Measurements from ENCODE around the gene RBMS1. TPM values are rescaled to one million over a fixed set of nuclear protein-coding genes. Genes with fewer than 3 reads are reported as not detected.

The RBMS1 gene
- total RNA-seq, 1 donor from 2014 or later: 148 TPM

GRCh38 chr2:160258492-160258805 is 235.2 kb downstream of the RBMS1 start:
- Histone ChIP-seq H2AFZ (ENCODE audit: low read depth, low read length) (no peak overlapping the region), H4K20me1 (ENCODE audit: insufficient read depth, low read length) (no peaks in the 10 kb centered on the region), H3K79me2 (ENCODE audit: insufficient read depth, low read length) (no peaks in the 10 kb centered on the region), H3K4me2 (ENCODE audit: low read length) (no peak overlapping the region), H3K27me3 (ENCODE audit: insufficient read depth, low read length) (no peaks in the 10 kb centered on the region), H3K27ac (ENCODE audit: low read depth, low read length) (no peak overlapping the region), H3K4me3 (ENCODE audit: insufficient read depth, low read depth, low read length) (no peak overlapping the region), H3K36me3 (ENCODE audit: insufficient read depth, low read length) (no peaks in the 10 kb centered on the region), H3K4me1 (ENCODE audit: insufficient read depth, low read length) (peaks cover 4% of the 10 kb centered on the region), H3K9me3 (ENCODE audit: insufficient read depth, low read depth, low read length) (no peaks in the 10 kb centered on the region), H3K9ac (ENCODE audit: low read length) (no peak overlapping the region)
- H3K36me3 Mint-ChIP-seq (ENCODE audit: low read depth, unreplicated experiment): peaks cover 4% of the 10 kb centered on the region
- H3K4me3 Mint-ChIP-seq (ENCODE audit: unreplicated experiment): no peak overlapping the region
- no peak for DNase-seq (ENCODE audit: low read depth)
- H3K27ac Mint-ChIP-seq (ENCODE audit: unreplicated experiment): peak overlapping the region; percentile 18
- peaks cover 1% of the 10 kb centered on the region for H3K9me3 Mint-ChIP-seq (ENCODE audit: unreplicated experiment)
- FAIRE-seq: no peak
- H3K4me1 Mint-ChIP-seq (ENCODE audit: low read depth, unreplicated experiment): peaks cover 18% of the 10 kb centered on the region
- TF ChIP-seq EZH2 (IDR thresholded peaks at IDR 0.05; ENCODE audit: insufficient read depth, low read length): no peak
- TF ChIP-seq CTCF (IDR thresholded peaks at IDR 0.05; ENCODE audit: insufficient read depth, low read depth, low read length): no peak
- H3K27me3 Mint-ChIP-seq (ENCODE audit: low read depth, unreplicated experiment): no peaks in the 10 kb centered on the region

GRCh38 chr2:160257743-160258491 is 235.7 kb downstream of the RBMS1 start:
- DNase-seq (ENCODE audit: low read depth): no peak
- TF ChIP-seq EZH2 (IDR thresholded peaks at IDR 0.05; ENCODE audit: insufficient read depth, low read length) (no peak), CTCF (IDR thresholded peaks at IDR 0.05; ENCODE audit: insufficient read depth, low read depth, low read length) (no peak)
- H3K4me1 ChIP-seq (ENCODE audit: insufficient read depth, low read length): peaks cover 4% of the 10 kb centered on the region
- no peak overlapping the region for H3K4me2 ChIP-seq (ENCODE audit: low read length)
- Mint-ChIP-seq H3K9me3 (ENCODE audit: unreplicated experiment) (peaks cover 1% of the 10 kb centered on the region), H3K27ac (ENCODE audit: unreplicated experiment) (peak overlapping the region; percentile 34), H3K27me3 (ENCODE audit: low read depth, unreplicated experiment) (no peaks in the 10 kb centered on the region), H3K36me3 (ENCODE audit: low read depth, unreplicated experiment) (peaks cover 4% of the 10 kb centered on the region), H3K4me1 (ENCODE audit: low read depth, unreplicated experiment) (peaks cover 20% of the 10 kb centered on the region), H3K4me3 (ENCODE audit: unreplicated experiment) (no peak overlapping the region)
- no peak overlapping the region for H3K4me3 ChIP-seq (ENCODE audit: insufficient read depth, low read depth, low read length)
- no peak overlapping the region for H3K9ac ChIP-seq (ENCODE audit: low read length)
- no peaks in the 10 kb centered on the region for H3K9me3 ChIP-seq (ENCODE audit: insufficient read depth, low read depth, low read length)
- no peak overlapping the region for H2AFZ ChIP-seq (ENCODE audit: low read depth, low read length)
- no peaks in the 10 kb centered on the region for H3K79me2 ChIP-seq (ENCODE audit: insufficient read depth, low read length)
- H3K27ac ChIP-seq (ENCODE audit: low read depth, low read length): no peak overlapping the region
- FAIRE-seq: no peak
- no peaks in the 10 kb centered on the region for H3K27me3 ChIP-seq (ENCODE audit: insufficient read depth, low read length)
- H4K20me1 ChIP-seq (ENCODE audit: insufficient read depth, low read length): no peaks in the 10 kb centered on the region
- H3K36me3 ChIP-seq (ENCODE audit: insufficient read depth, low read length): no peaks in the 10 kb centered on the region

- Mint-ChIP-seq H3K27me3 (ENCODE audit: low read depth, unreplicated experiment) (no peaks in the 10 kb centered on the region), H3K27ac (ENCODE audit: unreplicated experiment) (no peak overlapping the region), H3K4me1 (ENCODE audit: low read depth, unreplicated experiment) (peaks cover 25% of the 10 kb centered on the region), H3K9me3 (ENCODE audit: unreplicated experiment) (peaks cover 1% of the 10 kb centered on the region), H3K4me3 (ENCODE audit: unreplicated experiment) (no peak overlapping the region), H3K36me3 (ENCODE audit: low read depth, unreplicated experiment) (peaks cover 4% of the 10 kb centered on the region)
- Histone ChIP-seq H3K4me2 (ENCODE audit: low read length) (no peak overlapping the region), H3K9me3 (ENCODE audit: insufficient read depth, low read depth, low read length) (no peaks in the 10 kb centered on the region), H3K36me3 (ENCODE audit: insufficient read depth, low read length) (no peaks in the 10 kb centered on the region), H3K4me3 (ENCODE audit: insufficient read depth, low read depth, low read length) (no peak overlapping the region), H3K27ac (ENCODE audit: low read depth, low read length) (no peak overlapping the region), H3K9ac (ENCODE audit: low read length) (no peak overlapping the region), H3K4me1 (ENCODE audit: insufficient read depth, low read length) (peaks cover 4% of the 10 kb centered on the region), H3K27me3 (ENCODE audit: insufficient read depth, low read length) (no peaks in the 10 kb centered on the region), H2AFZ (ENCODE audit: low read depth, low read length) (no peak overlapping the region), H4K20me1 (ENCODE audit: insufficient read depth, low read length) (no peaks in the 10 kb centered on the region), H3K79me2 (ENCODE audit: insufficient read depth, low read length) (no peaks in the 10 kb centered on the region)
- TF ChIP-seq EZH2 (IDR thresholded peaks at IDR 0.05; ENCODE audit: insufficient read depth, low read length): no peak
- no peak for TF ChIP-seq CTCF (IDR thresholded peaks at IDR 0.05; ENCODE audit: insufficient read depth, low read depth, low read length)
- peak; percentile 41 for DNase-seq (ENCODE audit: low read depth)
- FAIRE-seq: no peak
Observed at GRCh38 chr2:160257041-160257742, 236.4 kb downstream of the RBMS1 start.
